Neutrophil (primary cell): Measurements from ENCODE around the gene TEX13C.
"Not testable (repeated sequence)": the region's sequence is repeated elsewhere in the genome, so short reads cannot be mapped to it uniquely, and the experiment has no call there.

Experiments used
- H3K27ac ChIP-seq: fragments of 200-600 bp; sonication (generic); 2 replicates; pipeline ENCODE4 v1.5.1; 2016; ENCODE audit warnings: mild to moderate bottlenecking, moderate library complexity
- H3K27me3 ChIP-seq: fragments of 200-600 bp; sonication (generic); 2 replicates; pipeline ENCODE4 v1.6.0; 2016; ENCODE audit warnings: mild to moderate bottlenecking
- H3K36me3 ChIP-seq: fragments of 200-600 bp; sonication (generic); 2 replicates; pipeline ENCODE4 v1.5.1; 2017
- H3K4me1 ChIP-seq, 2 experiments: fragments of 200-600 bp in 1 of 2; sonication (generic) in 1 of 2; 1 replicate in 1 of 2; 2 replicates in 1 of 2; pipeline versions ENCODE4 v1.5.1 to v1.6.1; 2013 to 2016; ENCODE audit warnings: low read depth in 1 of 2, low read length in 1 of 2, mild to moderate bottlenecking in 1 of 2, moderate library complexity in 1 of 2; ENCODE audit not compliant: control insufficient read depth in 1 of 2, insufficient read depth in 1 of 2
- H3K4me3 ChIP-seq, 2 experiments: fragments of 200-600 bp in 1 of 2; sonication (generic) in 1 of 2; 1 replicate in 1 of 2; 2 replicates in 1 of 2; pipeline ENCODE4 v1.5.1; 2013 to 2016; ENCODE audit warnings: low read depth in 1 of 2, low read length in 1 of 2, mild to moderate bottlenecking in 1 of 2, moderate library complexity in 1 of 2
- H3K9me3 ChIP-seq: fragments of 200-600 bp; sonication (generic); 2 replicates; pipeline ENCODE4 v1.5.1; 2016
- CTCF ChIP-seq: fragments of 200-600 bp; sonication (generic); IDR thresholded peaks from 2 replicates; pipeline ENCODE4 v1.5.1; 2016; ENCODE audit warnings: antibody characterized with exemption

The TEX13C gene

GRCh38 chrX:125308653-125309052 is 11.0 kb upstream of the TEX13C start:
- Histone ChIP-seq H3K27ac (no peak overlapping the region), H3K9me3 (no peaks in the 10 kb centered on the region), H3K27me3 (no peaks in the 10 kb centered on the region), H3K4me1 (peaks cover 0 to 4% of the 10 kb centered on the region in 2 experiments), H3K36me3 (no peaks in the 10 kb centered on the region), H3K4me3 (no peak overlapping the region)
- no peak for TF ChIP-seq CTCF

DNA sequence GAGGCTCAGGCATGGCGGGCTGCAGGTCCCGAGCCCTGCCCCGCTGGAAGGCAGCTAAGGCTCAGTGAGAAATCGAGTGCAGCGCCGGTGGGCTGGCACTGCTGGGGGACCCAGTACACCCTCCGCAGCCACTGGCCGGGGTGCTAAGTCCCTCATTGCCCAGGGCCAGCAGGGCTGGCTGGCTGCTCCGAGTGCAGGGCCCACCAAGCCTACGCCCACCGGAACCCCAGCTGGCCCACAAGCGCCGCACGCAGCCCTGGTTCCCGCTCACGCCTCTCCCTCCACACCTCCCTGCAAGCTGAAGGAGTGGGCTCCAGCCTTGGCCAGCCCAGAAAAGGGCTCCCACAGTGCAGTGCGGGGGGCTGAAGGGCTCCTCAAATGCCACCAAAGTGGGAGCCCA is 505 bp upstream of the TEX13C start:
- not testable (repeated sequence) for H3K27me3 ChIP-seq, H3K9me3 ChIP-seq, H3K4me3 ChIP-seq, H3K4me1 ChIP-seq, H3K36me3 ChIP-seq, H3K27ac ChIP-seq

GRCh38 chrX:125322431-125322830 is 2.8 kb downstream of the TEX13C start:
- Histone ChIP-seq H3K4me1 (no peaks in the 10 kb centered on the region), H3K36me3 (no peaks in the 10 kb centered on the region), H3K27me3 (no peaks in the 10 kb centered on the region), H3K9me3 (no peaks in the 10 kb centered on the region), H3K27ac (no peak overlapping the region), H3K4me3 (no peak overlapping the region)
- no peak for TF ChIP-seq CTCF

- TF ChIP-seq CTCF = no peak
- H3K27me3 ChIP-seq = no peaks in the 10 kb centered on the region
- H3K9me3 ChIP-seq = no peaks in the 10 kb centered on the region
- H3K36me3 ChIP-seq = no peaks in the 10 kb centered on the region
- no peak overlapping the region for H3K4me3 ChIP-seq
- H3K4me1 ChIP-seq = no peaks in the 10 kb centered on the region
- no peak overlapping the region for H3K27ac ChIP-seq
Observed at GRCh38 chrX:125326599-125326998, 6.9 kb downstream of the TEX13C start.

GRCh38 chrX:125327891-125328290 is 8.2 kb downstream of the TEX13C start:
- Histone ChIP-seq H3K4me3 (no peak overlapping the region), H3K27me3 (no peaks in the 10 kb centered on the region), H3K4me1 (no peaks in the 10 kb centered on the region), H3K36me3 (no peaks in the 10 kb centered on the region), H3K27ac (no peak overlapping the region), H3K9me3 (no peaks in the 10 kb centered on the region)
- no peak for TF ChIP-seq CTCF

GRCh38 chrX:125333583-125333982 is 13.9 kb downstream of the TEX13C start:
- H3K4me3 ChIP-seq = no peak overlapping the region
- no peaks in the 10 kb centered on the region for H3K27me3 ChIP-seq
- no peaks in the 10 kb centered on the region for H3K4me1 ChIP-seq
- no peak for TF ChIP-seq CTCF
- H3K9me3 ChIP-seq = no peaks in the 10 kb centered on the region
- no peak overlapping the region for H3K27ac ChIP-seq
- no peaks in the 10 kb centered on the region for H3K36me3 ChIP-seq
